SHP77 (cell line): ENCODE results near the gene AP3B2.
"Not testable (repeated sequence)": the region's sequence is repeated elsewhere in the genome, so short reads cannot be mapped to it uniquely, and the experiment has no call there.

ENCODE experiments used
- DNase-seq, 2 experiments: peaks; one replicate each; lab custom pipeline; 2025; lab: John Stamatoyannopoulos, UW

AP3B2 gene

DNA sequence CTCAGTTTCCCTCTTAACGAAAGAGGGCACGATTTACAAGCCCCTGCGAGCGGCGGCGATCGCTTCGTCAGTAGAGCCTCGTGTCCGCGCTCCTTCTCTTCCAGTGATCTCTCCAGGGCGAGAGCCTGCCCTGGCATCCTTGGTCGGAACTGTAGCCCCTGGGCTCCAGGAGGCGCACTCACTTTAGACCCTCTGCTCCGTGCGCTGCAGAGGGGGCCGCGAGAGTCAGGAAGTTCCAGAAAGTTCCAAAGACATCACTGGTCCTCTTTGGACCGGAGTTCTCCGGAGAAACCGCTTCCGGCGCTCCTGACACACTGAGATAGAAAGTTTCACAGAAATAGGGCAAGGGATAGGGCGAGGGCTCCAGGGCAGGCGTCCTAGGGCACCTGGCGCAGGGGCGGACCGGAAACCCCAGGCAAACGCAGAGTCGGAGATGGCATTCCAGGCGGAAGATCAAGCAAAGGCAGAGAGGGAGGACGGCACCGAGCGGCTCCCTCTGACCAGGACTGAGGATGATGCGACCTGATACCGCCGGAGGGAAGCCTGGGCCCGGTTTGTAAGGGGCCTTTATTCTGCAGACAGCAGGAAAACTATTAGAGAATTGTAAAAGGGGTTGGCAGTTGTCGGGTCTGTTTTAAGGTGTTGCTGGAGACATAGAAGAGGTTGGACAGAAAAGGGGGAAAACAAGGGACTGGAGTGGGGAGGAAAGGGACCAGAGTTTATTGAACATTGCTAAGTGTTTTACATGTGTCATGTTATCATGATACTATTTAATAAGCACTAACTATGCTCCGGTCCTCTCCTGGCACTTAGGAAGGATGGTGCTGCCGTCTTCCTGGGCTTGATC is 61.2 kb downstream of the AP3B2 start:
- DNase-seq, result no peak

- DNase-seq, result no peak
Measured at GRCh38 chr15:82647835-82648256, 61.8 kb downstream of the AP3B2 start.

DNA sequence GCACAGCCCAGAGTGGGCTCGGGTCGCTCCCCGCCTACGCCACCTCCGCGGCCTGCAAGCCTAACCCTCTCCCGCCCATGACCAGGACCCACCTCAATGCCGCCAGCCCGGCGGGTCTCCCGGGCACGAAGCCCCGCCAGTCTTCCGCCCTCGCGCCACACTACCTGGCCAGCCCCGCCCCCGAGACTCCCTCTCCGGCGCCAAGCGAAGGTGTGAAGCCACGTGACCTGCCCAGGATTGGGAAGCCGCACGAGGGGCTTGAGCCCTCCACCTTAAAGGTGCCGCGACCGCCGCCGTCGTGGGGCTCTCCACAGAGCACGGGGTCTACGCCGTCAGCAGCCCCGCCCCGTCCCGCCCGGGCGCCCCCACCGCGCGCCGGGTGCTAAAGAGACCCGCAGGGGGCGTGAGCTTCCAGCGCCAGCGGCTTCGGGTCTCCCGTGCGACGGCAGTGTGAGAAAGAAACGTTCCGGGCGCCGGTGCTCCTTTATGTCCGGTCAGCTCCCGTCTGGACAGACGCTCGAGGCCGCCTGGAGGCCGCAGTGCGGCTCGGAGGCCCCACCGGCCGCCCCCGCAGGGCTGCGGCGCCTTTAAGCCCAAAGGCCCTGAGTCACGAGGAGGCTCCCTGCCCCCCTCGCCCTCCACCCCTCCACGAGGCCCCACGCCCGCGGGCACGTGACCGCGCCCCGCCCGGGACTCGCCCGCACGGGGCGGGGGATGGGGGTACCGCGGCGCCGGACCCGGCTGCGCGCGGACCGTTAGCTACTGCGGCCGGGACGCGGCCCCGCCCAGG is 62.4 kb downstream of the AP3B2 start, which contains the start of gene CPEB1:
Gene CPEB1 (minus strand): TSS at position 319 of the 790 bp plus-strand sequence. CDS start 18,904 bp downstream, outside the sequence.
- DNase-seq, result no peak

DNA sequence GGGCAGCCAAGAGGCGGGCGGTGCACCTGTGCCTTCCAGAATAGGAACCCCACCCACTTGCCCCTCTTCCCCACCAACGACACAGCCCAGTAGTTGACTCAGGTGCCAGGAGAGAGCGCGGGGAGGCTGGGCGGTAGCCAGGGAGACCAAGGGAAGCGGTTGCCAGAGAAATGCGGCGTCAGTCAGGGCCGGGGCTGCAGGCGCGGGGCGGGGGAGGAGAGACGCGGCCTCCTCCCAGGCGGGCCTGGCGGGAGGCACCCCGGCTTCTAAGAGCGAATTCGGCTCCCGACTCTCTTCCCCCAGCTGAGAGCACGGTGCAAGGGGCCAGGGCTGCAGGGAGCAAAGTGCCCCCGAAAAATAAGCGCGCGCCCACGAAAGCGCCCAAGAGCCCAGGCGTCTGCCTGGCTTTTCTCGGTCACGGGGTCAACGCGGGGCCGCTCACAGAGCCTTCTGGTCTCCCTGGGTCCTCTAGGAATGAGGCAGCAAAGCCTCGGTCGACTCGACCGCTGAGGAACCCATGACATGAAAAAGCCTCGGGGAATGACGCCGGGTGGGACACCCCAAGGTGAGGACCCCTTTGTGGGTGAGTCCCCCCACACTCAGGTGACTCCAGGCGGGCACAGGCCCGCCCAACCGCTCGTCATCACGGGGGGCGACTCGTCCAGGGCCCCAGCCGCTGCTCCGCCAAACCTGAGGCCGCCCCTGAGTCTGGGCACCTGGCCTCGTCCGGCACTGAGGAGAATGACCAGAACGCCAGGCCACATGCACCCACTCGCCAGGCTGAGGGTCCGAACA is 63.2 kb downstream of the AP3B2 start:
- no peak for DNase-seq

DNA sequence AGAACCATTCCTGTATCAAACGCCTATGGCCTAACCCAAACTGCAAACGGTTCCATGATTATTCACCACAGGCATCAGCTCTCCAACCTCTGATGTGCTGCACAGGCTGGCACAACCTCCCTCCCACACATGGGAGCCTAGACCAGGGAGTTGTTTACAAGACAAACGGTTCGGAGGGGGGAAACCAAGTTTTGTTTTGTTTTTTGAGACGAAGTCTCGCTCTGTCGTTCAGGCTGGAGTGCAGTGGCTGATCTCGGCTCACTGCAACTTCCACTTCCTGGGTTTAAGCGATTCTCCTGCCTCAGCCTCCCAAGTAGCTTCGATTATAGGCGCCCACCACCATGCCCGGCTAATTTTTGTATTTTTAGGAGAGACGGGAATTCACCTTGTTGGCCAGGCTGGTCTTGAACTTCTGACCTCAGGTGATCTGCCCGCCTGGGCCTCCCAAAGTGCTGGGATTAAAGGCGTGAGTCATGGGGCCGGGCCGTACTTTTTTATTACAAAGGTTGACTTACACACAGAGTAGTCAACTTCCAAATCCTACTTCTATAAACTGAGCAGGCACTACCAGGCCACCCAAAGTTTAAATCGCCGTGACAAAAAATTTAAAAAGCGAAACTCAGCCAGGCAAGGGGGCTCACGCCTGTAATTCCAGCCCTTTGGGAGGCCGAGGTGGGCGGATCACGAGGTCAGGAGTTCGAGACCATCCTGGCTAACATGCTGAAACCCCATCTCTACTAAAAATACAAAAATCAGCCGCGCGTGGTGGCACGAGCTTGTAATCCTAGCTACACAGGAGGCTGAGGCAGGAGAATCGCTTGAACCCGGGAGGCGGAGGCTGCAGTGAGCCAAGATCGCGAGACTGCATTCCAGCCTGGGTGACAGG is 64.5 kb downstream of the AP3B2 start:
- not testable (repeated sequence) for DNase-seq

- DNase-seq, result no peak
Measured at GRCh38 chr15:82643992-82644391, 65.7 kb downstream of the AP3B2 start.

- DNase-seq, result no peak
Measured at GRCh38 chr15:82642656-82643055, 67.0 kb downstream of the AP3B2 start.

DNA sequence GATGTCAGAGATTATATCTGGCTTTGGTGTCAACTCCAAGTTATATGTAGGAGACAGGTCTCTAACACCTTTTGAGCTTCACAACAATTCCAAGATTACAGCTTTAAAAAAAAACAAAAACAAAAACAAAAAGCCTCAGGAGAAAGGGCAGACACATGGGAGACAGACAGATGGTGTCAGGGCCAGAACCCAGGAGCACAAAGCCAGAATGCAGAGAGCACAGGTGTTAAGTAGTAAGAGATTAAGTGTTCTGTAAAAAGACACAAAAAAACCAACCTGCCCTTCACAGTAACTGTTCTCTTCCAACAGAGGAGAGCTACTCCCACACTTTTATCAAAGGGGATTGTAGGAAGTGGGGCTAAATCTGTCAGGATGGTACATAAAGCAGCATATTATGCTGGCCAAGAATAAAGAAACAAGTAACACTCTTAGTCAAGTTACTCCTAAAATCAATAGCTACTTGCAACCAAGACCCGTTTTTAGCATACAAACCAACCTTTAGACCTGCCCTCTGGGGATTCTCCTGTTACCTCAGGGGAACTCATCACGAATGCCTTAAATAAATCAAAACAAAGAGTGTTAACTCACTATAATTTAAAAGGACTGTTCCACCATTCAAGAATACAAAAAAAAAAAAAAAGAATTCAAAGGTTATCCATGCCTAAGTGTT is 68.4 kb downstream of the AP3B2 start:
- no peak for DNase-seq

DNA sequence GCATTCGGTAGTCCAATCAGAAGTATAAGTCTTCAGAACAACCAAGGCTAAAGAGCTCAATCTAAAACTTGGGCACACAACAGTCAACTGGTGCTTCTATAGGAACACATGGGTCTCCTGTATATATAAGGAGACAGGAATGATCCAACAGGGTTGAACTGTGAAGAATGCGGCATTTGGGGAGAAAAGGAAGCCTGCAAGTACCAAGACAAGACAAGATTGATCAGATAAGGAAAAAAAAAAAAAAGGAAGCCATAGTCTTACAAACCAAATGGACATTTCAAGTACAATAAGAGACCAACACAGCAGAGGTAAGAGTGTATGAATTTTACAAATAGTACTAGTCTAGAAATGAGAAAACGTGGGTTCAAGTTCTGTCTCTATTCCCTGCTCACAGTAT is 69.0 kb downstream of the AP3B2 start:
- DNase-seq, result no peak

DNA sequence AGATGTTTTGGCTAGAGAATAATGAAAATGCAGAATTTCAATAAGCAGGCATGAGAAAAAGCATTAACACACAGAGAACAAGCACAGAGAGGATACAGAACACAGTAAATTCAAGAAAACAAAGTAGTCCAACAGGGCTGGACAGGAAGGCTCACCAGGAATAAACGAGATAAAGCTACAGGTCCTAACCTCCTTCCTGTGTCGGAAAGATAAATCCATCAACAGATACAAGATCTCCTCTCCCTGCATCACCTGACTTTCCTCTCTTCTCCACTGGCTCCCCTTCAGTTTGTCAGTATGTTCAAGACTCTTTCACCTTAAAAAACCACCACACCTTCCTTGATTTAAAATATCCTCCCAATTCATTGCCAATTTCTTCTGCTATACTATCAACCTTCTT is 73.9 kb downstream of the AP3B2 start:
- DNase-seq, result no peak

GRCh38 chr15:82630033-82630432 is 79.6 kb downstream of the AP3B2 start:
- no peak for DNase-seq

DNA sequence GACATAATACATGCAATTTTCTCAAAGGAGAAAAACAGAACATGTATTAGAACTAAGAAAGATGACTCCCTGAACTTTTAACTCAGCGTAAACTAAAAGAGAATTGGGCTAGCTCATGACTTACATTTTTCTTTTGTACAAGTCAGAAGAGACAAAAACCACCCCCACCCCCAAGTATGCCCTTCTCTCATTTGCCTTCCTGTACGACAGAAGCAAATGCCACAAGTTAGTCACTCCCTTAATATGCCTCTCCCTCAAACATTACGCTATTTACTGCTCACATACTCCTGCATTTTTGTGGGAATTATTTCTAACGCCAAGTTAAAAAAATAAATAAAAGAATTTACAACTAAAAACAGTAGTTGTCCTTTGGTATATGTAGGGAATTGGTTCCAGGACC is 84.5 kb downstream of the AP3B2 start:
- no peak for DNase-seq

DNA sequence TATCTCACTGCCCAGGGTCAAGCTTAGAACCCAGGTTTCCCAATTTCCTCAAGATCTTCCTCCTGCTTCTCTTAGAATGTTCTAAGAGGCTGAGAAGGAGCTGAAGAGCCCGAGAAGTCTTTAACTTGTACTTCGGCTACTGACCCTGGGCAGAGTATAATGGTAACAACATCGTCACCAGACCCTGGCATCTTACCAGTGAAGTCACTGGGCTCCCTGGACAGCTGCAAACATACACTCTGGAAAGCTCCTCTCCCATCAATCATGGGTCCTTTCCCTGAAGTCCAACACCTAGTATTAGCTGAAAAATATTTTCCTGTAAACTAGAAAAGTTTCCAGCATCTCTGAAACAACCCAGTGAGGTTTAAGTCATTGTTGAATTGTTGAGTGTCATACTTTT is 85.2 kb downstream of the AP3B2 start:
- no peak for DNase-seq

GRCh38 chr15:82624008-82624407 is 85.7 kb downstream of the AP3B2 start:
- no peak for DNase-seq

- DNase-seq, result peak in 1 of 2 experiments; percentile 6
Measured at GRCh38 chr15:82621970-82622369, 87.7 kb downstream of the AP3B2 start.

GRCh38 chr15:82613747-82614146 is 95.9 kb downstream of the AP3B2 start:
- DNase-seq, result no peak

DNA sequence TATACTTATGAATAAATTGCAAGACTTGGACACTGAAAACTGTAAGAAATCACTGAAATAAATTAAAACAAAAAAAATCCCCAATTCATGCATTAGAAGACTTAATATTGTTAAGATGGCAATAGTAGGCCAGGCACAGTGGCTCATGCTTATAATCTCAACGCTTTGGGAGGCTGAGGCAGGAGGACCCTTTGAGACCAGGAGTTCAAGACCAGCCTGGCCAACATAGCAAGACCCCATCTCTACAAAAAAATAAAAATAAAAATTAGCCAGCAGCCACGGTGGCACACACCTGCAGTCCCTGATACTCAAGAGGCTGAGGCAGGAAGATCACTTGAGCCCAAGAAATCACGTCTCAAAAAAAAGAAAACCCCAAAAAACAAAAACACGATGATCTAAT is 98.3 kb downstream of the AP3B2 start:
- no peak for DNase-seq
